Myometrial cell (primary cell): ENCODE results near the gene FCGR1A. TPM values are rescaled to one million over a fixed set of nuclear protein-coding genes. Genes with fewer than 3 reads are reported as not detected.

Source experiments
- total RNA-seq: library from RNA; depleted of rRNA; stranded (reverse); fragments of >200 nt; gene quantifications from 2 replicates; pipeline ENCODE4 v1.2.3, GENCODE V29; 2015

Gene FCGR1A
- total RNA-seq = not detected in 2 replicates

GRCh38 chr1:149782600-149782999 is at the start of gene FCGR1A:
Gene FCGR1A, plus strand, starts transcription at chr1:149782694. Its CDS starts 50 bp downstream, at chr1:149782744.

Other genes starting within 250 kb of the FCGR1A start
- not detected in 2 replicates for gene PPIAL4C, start 198.8 kb upstream of the FCGR1A start, total RNA-seq
- 12.2 and 16.1 TPM in 2 replicates for gene BOLA1, start 116.9 kb downstream of the FCGR1A start, total RNA-seq
- 22.2 and 23.4 TPM in 2 replicates for gene SV2A, start 135.2 kb downstream of the FCGR1A start, total RNA-seq
- 7.1 and 7.5 TPM in 2 replicates for gene SF3B4, start 145.1 kb downstream of the FCGR1A start, total RNA-seq
- 8.0 and 8.6 TPM in 2 replicates for gene MTMR11, start 154.2 kb downstream of the FCGR1A start, total RNA-seq
- 5.5 and 11.0 TPM in 2 replicates for gene OTUD7B, start 228.0 kb downstream of the FCGR1A start, total RNA-seq